NCI-H510A (cell line): ENCODE results near the gene FMNL3.
"Not testable (repeated sequence)": the region's sequence is repeated elsewhere in the genome, so short reads cannot be mapped to it uniquely, and the experiment has no call there.

Source experiments
- DNase-seq: peaks from one replicate; lab custom pipeline; 2025; lab: John Stamatoyannopoulos, UW

Gene FMNL3

GRCh38 chr12:49707128-49707811, at the start of gene FMNL3:
Gene FMNL3, minus strand, starts transcription at chr12:49707405. Its CDS starts 225 bp downstream, at chr12:49707180.
- DNase-seq, result peak; percentile 87

GRCh38 chr12:49750996-49751393, 43.8 kb upstream of the FMNL3 start:
- no peak for DNase-seq

GRCh38 chr12:49750027-49750995, 43.1 kb upstream of the FMNL3 start:
- DNase-seq, result no peak

GRCh38 chr12:49748800-49749199, 41.6 kb upstream of the FMNL3 start:
- no peak for DNase-seq

- DNase-seq, result no peak
Measured at GRCh38 chr12:49748306-49748705, 41.1 kb upstream of the FMNL3 start.

DNA sequence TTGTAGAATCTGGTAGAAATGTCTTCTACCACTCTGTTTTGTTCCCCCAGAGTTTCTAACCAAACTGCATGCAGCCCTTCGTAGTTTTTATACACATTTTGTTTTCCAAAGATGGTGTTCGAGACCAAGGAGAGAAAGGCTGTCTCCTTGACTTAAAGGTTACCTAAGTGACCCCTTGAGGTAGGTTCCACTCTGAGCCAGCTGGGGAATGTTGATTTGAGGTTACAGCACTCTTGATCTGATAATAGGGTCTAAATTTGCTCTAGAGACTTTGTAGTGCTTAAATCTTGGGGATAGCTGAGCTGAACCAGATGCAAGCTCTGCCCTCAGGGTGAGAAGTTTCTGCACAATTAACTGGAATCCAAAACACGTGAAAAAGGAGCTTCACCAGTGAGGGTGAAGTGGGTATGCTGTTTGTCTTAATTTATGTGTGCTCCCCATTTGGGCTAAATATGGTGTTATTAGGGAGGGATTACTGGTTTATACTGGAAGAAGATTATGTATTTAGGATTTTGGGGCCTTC, 37.2 kb upstream of the FMNL3 start:
- DNase-seq, result no peak

DNA sequence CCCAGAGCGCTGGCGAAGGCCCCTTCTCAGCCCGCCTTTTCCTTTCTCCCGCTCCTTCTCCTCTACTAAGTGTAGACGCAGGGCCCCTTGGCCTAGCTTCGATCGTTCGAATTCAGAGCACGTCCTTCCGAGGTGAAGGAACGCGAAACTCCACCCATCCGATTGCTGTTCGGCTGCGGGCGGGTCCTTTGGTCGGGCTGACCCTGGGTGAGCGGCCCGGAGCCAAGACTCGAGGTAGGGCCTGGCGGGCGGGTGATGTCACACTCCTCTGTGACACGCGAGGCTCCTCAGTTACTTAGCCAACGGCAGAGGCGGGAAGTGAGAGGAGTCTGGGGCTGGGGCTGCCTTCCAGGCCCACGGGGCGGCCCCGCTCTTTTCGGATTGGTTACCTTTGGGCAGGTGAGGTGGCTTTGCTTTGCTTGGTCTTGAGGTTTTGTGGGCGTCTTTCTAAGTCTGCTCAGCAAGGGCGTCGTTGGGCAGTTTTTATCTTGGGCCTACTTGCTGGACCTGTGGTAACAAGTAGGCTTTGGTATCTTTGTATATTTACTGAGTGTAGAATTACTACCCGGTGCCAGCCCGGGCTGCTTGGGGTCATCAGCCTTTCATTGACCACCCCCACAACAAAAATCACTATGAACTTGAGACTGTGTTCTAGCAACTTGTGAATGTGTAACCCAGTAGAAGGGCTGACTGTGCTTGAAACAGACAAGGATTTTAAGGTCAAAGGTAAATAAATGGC, 34.8 kb upstream of the FMNL3 start:
- peak; percentile 62 for DNase-seq

GRCh38 chr12:49740930-49741881, 34.0 kb upstream of the FMNL3 start, which contains the start of gene TMBIM6:
Gene TMBIM6, plus strand, starts transcription at chr12:49741557. Its CDS starts 10,937 bp downstream, at chr12:49752494.
- DNase-seq, result peak; percentile 99

DNA sequence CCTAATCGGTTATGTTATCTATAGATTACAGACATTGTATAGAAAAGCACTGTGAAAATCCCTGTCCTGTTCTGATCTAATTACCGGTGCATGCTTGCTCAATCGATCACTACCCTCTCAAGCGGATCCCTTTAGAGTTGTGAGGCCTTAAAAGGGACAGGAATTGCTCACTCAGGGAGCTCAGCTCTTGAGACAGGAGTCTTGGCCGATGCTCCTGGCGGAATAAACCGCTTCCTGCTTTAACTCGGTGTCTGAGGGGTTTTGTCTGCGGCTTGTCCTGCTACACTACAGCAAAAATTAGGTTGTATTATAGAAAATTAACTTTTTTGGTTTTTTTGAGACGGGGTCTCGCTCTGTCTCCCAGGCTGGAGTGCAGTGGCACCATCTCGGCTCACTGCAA, 33.1 kb upstream of the FMNL3 start:
- DNase-seq, result not testable (repeated sequence)

GRCh38 chr12:49738721-49739120, 31.5 kb upstream of the FMNL3 start:
- not testable (repeated sequence) for DNase-seq

GRCh38 chr12:49734900-49735299, 27.7 kb upstream of the FMNL3 start:
- not testable (repeated sequence) for DNase-seq

- no peak for DNase-seq
Measured at GRCh38 chr12:49733219-49734017, 26.2 kb upstream of the FMNL3 start.

DNA sequence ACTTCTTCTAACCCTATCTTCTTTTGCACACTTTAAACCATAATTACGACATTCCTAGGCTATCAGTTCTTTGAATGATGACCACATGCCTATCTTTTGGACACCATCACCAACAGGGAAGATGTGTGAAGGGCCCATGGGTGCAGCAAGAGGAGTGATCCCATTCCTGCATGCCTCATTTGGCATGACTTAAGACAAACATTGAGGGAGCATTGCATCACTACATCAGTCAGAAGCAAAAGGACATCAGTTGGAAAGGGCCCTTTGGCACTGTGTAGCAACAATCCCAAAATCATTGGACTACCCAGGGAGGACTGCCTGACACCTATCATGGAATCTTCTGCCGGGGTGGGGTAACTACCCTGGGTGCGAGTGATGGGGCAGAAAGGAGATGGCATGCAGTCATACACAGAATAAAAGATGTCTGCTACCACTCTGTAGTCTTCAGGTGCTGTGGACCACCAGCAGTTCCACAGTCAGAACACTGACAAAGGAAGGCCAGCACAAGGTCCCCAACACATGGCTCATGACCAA, 23.4 kb upstream of the FMNL3 start:
- no peak for DNase-seq

DNA sequence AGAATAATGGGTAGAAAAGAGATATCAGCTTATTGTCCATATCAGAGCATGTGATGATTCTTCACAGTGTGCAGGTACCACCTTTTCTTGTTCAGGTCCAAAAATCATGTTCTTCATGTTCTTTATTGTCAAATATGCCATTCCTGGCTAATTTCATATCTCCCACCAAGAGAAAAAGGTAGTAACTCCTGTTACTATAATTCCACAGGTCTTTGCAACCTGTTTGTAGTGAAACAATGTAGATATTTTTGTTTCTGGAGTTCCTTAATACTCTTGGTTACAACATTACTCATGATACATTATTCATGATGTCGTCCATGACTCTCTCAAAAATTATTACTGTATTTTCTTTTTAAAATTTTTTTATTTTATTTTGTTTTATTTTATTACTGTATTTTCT, 22.8 kb upstream of the FMNL3 start:
- no peak for DNase-seq

DNA sequence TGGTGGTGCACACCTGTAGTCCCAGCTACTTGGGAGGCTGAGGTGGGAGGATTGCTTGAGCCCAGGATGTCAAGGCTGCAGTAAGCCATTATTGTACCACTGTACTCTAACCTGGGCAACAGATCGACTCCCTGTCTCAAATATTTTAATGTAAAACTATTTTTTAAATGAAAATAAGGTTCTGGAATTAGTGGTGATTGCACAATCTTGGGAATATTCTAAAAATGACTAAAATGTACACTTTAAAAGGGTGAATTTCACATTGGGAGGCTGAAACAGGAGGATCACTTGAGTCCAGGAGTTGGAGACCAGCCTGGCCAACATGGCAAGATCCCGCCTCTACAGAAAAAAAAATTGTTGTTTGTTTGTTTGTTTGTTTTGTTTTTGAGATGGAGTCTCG, 21.2 kb upstream of the FMNL3 start:
- DNase-seq, result no peak

GRCh38 chr12:49721355-49721754, 14.2 kb upstream of the FMNL3 start:
- DNase-seq, result not testable (repeated sequence)

GRCh38 chr12:49720214-49720613, 13.0 kb upstream of the FMNL3 start:
- no peak for DNase-seq

DNA sequence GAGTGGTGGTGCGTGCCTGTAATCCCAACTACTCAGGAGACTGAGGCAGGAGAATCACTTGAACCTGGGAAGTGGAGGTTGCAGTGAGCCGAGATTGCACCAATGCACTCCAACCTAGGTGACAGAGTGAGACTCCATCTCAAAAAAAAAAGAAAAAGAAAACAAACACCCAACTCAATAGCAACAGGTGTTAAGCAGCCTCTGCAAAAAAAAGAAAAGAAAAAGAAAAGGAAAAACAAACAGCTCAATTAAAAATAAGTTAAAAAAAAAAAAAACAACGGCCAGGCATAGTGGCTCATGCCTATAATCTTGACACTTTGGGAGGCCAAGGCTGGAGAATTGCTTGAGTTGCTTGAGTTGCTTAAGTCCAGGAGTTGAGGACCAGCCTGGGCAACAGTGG, 10.6 kb upstream of the FMNL3 start:
- not testable (repeated sequence) for DNase-seq

DNA sequence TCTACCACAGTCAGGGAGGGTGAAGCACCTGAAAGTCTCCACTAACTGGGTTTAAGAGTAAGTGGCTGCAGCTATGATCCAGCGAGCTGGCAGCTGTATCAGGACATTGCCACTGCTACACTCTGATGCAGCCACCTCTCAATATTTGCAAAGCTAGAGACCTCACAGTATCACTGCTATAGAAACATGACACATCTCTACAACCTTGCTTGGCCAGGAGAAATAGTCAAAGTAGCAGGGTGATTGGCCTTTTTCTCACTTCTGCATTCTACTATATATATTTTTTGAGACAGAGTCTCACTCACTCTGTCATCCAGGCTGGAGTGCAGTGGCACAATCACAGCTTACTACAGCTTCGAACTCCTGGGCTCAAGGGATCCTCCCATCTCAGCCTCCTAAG, 9.3 kb upstream of the FMNL3 start:
- no peak for DNase-seq

- not testable (repeated sequence) for DNase-seq
Measured at GRCh38 chr12:49713952-49714351, 6.7 kb upstream of the FMNL3 start.
